NCI-H2196 (cell line): Measurements from ENCODE around the gene FAM171A1.
"Not testable (repeated sequence)": the region's sequence is repeated elsewhere in the genome, so short reads cannot be mapped to it uniquely, and the experiment has no call there.

Experiments used
- DNase-seq: peaks from one replicate; lab custom pipeline; 2025; ENCODE audit not compliant: unreplicated experiment; lab: John Stamatoyannopoulos, UW

The FAM171A1 gene

DNA sequence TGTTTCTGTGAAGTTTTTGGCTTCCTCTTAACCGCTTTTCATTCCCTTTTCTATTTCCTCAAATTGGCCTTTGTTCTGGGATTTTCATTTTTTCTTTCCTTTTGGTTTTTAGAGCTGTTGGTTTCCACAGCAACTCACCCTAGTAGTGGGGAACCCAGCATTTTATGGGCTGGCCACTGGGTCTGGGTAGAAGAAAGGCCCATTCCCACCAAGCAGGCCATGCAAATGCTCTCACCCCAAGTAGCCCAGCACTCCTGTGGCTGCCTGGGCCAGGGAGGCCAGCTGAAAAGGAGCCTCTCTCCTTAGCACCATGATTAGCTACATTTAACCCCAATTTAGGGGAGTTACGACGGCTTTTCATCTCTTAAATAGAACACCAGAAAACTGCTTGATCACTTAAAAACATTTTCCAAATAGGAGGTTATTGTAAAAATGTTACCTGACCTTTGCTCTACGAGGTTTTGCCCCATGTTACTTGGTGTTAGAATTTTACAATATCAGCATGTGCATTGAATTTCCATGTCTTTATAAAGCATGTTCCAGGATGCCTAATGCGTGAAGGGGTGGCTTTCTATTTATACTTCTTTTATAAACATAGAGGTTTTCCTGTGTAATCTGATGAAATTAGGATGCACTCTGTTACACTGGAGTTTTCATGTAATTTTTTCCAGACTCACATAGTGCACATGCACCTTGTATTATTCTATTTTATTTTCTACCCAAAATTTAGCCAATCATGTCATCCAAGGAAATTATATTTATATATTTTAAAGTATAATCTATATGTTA, 75.4 kb downstream of the FAM171A1 start:
- DNase-seq: no peak

- DNase-seq: no peak
Measured at GRCh38 chr10:15293862-15294842, 76.9 kb downstream of the FAM171A1 start.

- DNase-seq: no peak
Measured at GRCh38 chr10:15290671-15291070, 80.4 kb downstream of the FAM171A1 start.

- DNase-seq: no peak
Measured at GRCh38 chr10:15290150-15290549, 80.9 kb downstream of the FAM171A1 start.

- DNase-seq: no peak
Measured at GRCh38 chr10:15280974-15281373, 90.1 kb downstream of the FAM171A1 start.

DNA sequence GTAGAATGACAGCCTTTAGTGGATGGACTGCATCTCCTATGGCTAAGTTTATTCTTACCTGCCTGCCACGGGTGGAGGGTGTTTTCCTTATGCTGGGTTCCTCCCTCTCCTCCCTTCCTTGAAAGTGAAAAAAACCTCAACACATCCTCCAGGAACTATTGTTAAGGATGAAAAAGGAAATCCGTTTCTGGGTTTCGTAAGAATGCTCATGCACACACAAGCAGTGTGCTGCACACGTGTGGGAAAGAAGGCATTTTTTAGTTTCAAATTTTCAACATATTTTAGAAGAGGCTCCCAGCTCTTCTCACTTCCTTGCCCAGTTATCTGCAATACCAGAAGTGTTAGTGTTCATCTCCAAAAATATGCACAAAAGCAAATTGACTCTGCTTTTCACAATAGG, 90.6 kb downstream of the FAM171A1 start:
- no peak for DNase-seq

- DNase-seq: no peak
Measured at GRCh38 chr10:15279236-15279635, 91.9 kb downstream of the FAM171A1 start.

- no peak for DNase-seq
Measured at GRCh38 chr10:15278786-15279185, 92.3 kb downstream of the FAM171A1 start.

- DNase-seq: not testable (repeated sequence)
Measured at GRCh38 chr10:15276039-15276438, 95.0 kb downstream of the FAM171A1 start.

DNA sequence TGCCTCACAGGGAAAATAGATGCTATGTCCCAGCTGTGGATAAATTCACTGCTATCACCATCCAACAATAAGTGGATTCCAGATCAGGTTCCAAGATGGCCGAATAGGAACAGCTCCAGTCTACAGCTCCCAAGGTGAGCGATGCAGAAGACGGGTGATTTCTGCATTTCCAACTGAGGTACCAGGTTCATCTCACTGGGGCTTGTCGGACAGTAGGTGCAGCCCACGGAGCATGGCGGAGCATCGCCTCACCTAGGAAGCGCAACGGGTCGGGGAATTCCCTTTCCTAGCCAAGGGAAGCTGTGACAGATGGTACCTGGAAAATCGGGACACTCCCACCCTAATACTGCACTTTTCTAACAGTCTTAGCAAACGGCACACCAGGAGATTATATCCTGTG, 101.3 kb downstream of the FAM171A1 start:
- not testable (repeated sequence) for DNase-seq

DNA sequence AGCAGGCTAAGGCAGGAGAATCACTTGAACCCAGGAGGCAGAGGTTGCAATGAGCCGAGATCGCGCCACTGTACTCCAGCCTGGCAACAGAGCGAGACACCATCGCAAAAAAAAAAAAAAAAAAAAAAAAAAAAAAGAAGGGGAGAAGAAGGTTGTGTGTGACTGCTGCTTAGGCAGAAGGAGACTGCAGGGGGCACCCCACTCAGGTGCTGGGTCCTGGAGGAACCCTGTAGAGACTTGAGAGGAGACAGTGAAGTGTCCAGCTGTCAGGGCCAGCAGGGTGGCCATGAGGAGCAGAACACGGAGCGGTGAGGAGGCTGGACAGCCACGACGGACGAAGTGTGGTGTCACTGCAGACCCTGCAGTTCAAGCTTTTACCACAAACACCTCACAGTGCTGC, 103.6 kb downstream of the FAM171A1 start:
- no peak for DNase-seq

DNA sequence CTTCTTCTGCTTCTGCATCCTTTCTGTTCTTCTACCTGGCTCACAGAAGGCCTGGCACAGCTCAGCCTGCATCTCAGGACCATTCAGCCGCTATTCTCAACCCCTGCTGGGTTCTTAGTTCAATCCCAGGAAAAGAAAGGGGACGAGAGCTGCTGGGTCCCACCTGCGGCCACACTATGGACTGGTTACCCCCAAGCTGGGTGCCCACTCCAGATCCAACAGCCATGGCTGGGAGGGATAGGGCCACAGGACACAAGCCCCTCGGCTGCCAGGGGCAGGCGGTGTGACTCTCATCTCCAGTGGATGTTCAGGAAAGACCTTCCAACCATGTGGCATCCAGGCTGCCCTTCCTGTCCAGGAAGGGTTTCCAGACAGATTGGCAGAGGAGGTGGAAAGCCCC, 105.0 kb downstream of the FAM171A1 start:
- DNase-seq: no peak

- DNase-seq: no peak
Measured at GRCh38 chr10:15265558-15265957, 105.5 kb downstream of the FAM171A1 start.

DNA sequence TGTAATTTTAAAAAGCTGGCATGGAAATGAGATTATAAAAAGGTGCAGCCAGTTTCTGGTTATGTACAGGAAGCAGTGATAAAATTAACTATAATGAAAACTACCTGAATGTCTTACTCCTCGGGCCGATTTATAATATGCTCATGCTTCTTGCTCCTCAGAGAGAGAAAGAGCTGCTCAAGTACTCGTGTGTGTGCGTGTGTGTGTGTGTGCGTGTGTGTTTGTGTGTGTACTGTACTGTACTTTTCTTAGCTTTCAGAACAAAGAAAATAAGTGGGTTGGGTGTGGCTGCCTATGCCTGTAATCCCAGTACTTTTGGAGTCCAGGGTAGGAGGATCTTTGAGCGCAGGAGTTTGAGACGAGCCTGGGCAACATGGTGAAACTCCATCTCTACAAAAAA, 106.0 kb downstream of the FAM171A1 start:
- DNase-seq: no peak

DNA sequence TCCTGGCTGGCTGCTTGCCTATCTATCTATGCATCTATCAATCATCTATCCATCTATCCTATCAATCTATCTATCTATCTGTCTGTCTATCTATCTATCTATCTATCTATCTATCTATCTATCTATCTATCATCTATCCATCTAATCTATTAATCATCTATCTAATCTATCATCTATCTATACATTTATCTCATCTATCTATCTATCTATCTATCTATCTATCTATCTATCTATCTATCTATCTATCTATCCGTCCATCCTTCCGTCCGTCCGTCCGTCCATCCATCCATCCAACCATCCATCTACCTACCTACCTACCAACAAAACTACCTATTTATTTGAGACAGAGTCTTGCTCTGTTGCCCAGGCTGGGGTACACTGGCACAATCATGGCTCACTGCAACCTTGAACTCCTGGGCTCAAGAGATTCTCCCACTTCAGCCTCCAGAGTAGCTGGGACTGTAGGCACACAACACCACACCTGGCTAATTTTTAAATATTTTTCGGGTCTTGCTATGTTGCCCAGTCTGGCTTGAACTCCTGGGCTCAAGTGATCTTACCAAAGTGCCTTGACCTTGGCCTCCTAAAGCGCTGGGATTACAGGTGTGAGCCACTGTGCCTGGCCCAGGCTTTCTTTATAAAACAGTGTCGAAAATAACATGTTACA, 107.3 kb downstream of the FAM171A1 start:
- no peak for DNase-seq

DNA sequence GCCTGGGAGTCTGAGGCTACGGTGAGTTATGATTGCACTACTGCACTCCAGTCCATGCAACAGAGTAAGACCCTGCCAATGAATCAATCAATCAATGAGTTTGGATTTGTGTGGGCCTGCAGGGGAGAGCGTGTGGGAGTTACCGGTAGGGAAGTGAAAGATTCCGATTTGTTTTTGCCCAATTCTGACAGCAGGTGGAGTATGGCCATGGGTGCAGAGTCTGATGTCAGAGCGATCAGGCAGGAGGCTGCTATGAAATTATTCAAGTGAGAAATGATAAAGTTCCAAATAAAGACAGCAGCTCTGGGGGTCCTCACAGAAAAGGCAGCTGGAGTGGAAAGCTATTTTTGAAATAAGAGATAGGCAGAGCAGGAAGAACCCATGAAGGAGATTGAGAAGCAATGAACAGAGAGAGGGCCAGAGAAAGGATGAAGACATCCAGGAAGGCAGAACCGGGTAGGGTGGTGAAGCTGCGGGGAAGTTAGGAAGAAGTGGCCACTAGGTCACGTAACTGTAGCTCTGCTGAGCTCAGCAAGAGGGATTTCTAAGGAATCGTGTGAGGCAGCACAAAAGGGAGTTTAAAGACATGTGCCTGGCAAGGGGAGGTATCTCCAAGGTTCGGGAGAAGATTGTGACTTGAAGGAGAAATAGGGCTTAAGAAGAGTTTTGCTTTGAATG, 108.9 kb downstream of the FAM171A1 start:
- no peak for DNase-seq

DNA sequence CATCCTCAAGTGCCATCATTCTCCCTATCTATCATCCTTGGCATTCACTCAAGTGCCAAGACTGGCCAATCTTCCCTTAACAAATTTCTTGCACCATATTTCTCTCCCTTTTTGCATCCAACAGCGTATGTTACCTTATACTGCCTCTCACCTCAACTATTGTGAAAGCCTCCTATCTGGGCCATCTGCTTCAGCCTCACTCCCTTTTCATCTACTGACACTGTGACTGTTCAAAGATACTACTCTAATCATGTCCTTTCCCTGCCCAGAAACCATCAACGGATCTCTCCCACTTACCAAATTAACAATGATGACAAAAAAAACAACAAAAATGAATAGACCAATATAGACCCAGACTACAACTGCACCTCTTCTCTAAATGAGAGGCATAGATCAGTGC, 112.0 kb downstream of the FAM171A1 start:
- DNase-seq: no peak

GRCh38 chr10:15258255-15258654, 112.8 kb downstream of the FAM171A1 start:
- DNase-seq: no peak

DNA sequence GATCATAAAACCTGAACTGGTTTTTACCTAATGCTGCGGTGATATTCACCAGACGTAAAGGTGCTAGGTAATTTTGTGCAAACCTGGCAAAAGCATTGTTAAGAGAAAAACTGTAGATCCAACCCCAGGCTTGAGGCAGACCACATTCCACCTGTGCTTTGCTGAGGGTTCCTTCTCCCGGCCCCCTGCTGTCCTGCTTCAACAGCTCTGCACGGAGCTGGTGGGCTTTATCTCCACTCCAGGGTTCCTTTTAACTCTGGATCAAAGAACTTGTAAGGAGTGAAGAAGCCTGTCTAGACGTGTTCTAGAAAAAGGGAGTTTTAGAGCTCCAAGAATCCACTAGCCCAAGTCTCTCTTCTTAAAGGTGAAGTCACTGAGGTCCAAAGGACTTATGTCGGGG, 115.1 kb downstream of the FAM171A1 start:
- no peak for DNase-seq

DNA sequence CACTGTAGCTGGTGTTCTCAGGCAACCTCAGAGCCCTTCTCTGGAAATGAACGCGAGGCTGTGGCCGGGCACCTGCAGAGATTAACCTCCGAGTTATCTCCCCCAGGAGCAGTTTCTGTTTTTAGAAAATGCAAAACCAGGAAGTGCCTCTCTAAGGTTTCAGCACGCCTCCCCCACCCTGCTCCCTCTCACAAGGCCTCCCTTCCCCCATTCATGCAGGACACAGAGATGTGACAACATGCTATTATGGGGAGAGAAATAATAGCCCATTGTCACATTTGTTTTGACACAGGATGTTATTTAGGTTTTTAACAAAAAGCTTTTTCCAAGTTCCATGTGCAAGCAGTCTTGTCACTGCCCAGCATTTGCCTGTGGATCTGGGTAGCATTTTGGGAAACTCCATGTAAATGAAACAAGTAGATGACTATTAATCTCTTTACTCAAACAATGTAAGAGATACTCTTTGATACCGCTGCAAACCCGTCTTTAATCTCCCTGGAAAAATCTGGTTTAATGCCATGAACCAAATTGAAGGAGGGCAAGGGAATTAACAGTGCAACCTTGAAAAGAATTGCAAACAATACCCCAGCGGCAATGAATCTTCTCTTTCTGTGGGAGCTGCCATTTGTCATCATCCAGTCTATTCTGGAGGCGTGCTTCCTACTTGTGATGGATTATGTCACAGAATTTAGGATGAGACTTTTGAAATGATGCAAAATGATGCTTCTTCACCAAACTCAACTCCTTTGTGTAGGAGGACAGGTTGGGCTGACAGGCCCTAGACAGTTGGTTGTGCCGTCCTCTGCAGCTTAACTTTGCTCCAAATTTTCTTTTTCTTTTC, 116.1 kb downstream of the FAM171A1 start:
- DNase-seq: no peak
